ENCODE measurements around the gene NDUFAF5. TPM values are rescaled to one million over a fixed set of nuclear protein-coding genes. Genes with fewer than 3 reads are reported as not detected.

NDUFAF5 gene
- polyA plus RNA-seq, 1 experiment = 6.3 TPM

DNA sequence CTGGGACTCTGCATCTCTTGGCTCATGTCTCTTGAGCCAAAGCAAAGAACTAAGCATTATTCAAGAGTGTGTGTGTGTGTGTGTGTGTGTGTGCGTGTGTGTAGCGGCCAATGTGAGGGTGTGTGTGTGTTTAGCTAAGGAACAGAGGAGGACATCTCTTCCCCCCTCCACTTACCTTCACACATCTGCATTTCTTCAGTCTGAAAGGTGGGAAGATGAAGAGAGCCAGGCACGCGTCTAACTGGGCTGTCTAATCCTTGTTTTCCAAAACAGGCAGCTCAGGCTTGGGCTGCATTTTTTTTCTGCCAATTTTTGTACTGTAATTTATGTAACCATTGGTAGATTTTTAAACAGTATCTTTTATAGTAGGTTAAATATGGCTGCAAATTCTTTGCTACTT is 59.5 kb downstream of the NDUFAF5 start:
- H3K27me3 ChIP-seq (ENCODE audit: control insufficient read depth, insufficient read depth, low read length) = no peaks in the 10 kb centered on the region
- CTCF ChIA-PET = no interaction called here
- no peak for DNase-seq (ENCODE audit: low read depth)
- POLR2A ChIA-PET = no interaction called here
- no peaks in the 10 kb centered on the region for H3K36me3 ChIP-seq (ENCODE audit: control insufficient read depth, insufficient read depth, low read length)
- no peak overlapping the region for H3K4me3 ChIP-seq (ENCODE audit: low read depth, low read length)
- TF ChIP-seq, protein P1, sequence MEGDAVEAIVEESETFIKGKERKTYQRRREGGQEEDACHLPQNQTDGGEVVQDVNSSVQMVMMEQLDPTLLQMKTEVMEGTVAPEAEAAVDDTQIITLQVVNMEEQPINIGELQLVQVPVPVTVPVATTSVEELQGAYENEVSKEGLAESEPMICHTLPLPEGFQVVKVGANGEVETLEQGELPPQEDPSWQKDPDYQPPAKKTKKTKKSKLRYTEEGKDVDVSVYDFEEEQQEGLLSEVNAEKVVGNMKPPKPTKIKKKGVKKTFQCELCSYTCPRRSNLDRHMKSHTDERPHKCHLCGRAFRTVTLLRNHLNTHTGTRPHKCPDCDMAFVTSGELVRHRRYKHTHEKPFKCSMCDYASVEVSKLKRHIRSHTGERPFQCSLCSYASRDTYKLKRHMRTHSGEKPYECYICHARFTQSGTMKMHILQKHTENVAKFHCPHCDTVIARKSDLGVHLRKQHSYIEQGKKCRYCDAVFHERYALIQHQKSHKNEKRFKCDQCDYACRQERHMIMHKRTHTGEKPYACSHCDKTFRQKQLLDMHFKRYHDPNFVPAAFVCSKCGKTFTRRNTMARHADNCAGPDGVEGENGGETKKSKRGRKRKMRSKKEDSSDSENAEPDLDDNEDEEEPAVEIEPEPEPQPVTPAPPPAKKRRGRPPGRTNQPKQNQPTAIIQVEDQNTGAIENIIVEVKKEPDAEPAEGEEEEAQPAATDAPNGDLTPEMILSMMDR (IDR thresholded peaks at IDR 0.05; ENCODE audit: insufficient read depth, low read depth, low read length) = no peak

DNA sequence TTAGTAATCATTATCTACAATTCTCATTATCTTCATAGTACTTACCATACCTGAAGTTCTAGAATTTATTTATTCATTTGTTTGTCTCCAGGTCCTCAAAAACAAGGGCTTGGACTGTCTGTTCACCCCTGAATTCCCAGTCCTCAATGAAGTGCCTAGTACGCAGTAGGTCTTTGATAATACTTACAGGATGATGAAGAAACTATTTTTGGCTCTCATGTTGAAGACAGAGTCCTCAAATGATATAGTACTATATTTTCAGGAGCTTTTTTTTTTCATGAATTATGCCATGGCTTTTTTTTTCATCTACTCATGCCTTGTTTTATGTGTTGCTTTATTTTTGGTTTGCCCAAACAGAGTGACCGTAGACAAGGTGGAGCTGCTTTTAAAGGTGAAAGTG is 66.5 kb downstream of the NDUFAF5 start:
- no peak for DNase-seq (ENCODE audit: low read depth)
- H3K4me3 ChIP-seq (ENCODE audit: low read depth, low read length) = no peak overlapping the region
- TF ChIP-seq, protein P1 (IDR thresholded peaks at IDR 0.05; ENCODE audit: insufficient read depth, low read depth, low read length) = no peak
- no peaks in the 10 kb centered on the region for H3K36me3 ChIP-seq (ENCODE audit: control insufficient read depth, insufficient read depth, low read length)
- ChIA-PET POLR2A (interaction anchor here (1.3 kb wide), 1 partner anchor 14 kb away, joined by 4 read pairs; no protein-coding TSS in a partner anchor), CTCF (interaction anchor here (0.9 to 1.8 kb wide), 2 partner anchors 20 to 29 kb away, joined by 3 to 4 read pairs; no protein-coding TSS in a partner anchor)
- no peaks in the 10 kb centered on the region for H3K27me3 ChIP-seq (ENCODE audit: control insufficient read depth, insufficient read depth, low read length)

DNA sequence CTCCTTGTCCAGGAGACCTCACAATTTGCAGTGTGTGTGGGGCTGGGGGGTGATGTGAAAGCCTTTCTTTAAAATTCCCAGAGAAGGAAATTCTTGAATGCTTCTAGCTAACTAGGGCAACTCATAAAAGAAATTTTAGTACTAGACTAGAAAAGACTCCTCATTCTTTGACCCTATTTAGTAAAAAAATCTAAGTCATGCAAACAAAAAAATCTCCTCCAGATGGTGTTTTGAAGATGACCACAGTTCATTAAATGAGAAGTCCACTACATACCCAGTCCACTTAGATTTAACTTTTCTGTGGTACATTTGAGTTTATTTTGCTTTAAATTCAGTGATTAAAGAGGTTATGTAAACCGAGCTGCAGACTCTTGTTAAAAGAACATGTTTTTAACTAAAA is 67.5 kb downstream of the NDUFAF5 start:
- CTCF ChIA-PET = interaction anchor here (1.3 to 1.8 kb wide), 3 partner anchors 13 to 33 kb away, joined by 4 to 5 read pairs (median 4); no protein-coding TSS in a partner anchor
- POLR2A ChIA-PET = interaction anchor here (0.6 to 1.3 kb wide), 4 partner anchors 11 to 508 kb away, joined by 3 to 4 read pairs (median 4); no protein-coding TSS in a partner anchor
- Histone ChIP-seq H3K4me3 (ENCODE audit: low read depth, low read length) (no peak overlapping the region), H3K27me3 (ENCODE audit: control insufficient read depth, insufficient read depth, low read length) (no peaks in the 10 kb centered on the region), H3K36me3 (ENCODE audit: control insufficient read depth, insufficient read depth, low read length) (no peaks in the 10 kb centered on the region)
- TF ChIP-seq, protein P1 (IDR thresholded peaks at IDR 0.05; ENCODE audit: insufficient read depth, low read depth, low read length) = no peak
- DNase-seq (ENCODE audit: low read depth) = peak; percentile 95

DNA sequence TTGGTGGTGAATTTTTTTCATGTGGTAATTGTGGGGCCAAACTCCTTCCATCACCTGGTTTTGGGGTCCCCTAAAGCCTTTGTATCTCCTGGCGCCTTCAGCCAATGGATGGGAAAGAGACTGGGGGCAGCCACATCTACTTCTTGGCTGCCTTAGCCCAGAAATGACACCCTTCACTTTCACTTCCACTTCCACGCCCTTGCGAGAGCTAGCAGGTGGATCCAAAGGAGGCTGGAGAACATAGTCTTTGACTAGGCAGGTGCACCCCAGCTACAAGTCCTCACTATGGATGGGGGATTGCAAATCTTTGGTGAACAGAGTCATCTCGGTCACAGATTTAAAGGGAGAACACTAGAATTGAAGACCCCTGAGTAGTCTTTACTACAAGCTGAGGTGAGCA is 70.8 kb downstream of the NDUFAF5 start:
- no peak overlapping the region for H3K4me3 ChIP-seq (ENCODE audit: low read depth, low read length)
- no peaks in the 10 kb centered on the region for H3K27me3 ChIP-seq (ENCODE audit: control insufficient read depth, insufficient read depth, low read length)
- CTCF ChIA-PET = interaction anchor here (1.4 to 1.6 kb wide), 2 partner anchors 29 to 35 kb away, joined by 3 read pairs; no protein-coding TSS in a partner anchor
- DNase-seq (ENCODE audit: low read depth) = no peak
- TF ChIP-seq, protein P1 (IDR thresholded peaks at IDR 0.05; ENCODE audit: insufficient read depth, low read depth, low read length) = no peak
- no peaks in the 10 kb centered on the region for H3K36me3 ChIP-seq (ENCODE audit: control insufficient read depth, insufficient read depth, low read length)
- POLR2A ChIA-PET = no interaction called here

DNA sequence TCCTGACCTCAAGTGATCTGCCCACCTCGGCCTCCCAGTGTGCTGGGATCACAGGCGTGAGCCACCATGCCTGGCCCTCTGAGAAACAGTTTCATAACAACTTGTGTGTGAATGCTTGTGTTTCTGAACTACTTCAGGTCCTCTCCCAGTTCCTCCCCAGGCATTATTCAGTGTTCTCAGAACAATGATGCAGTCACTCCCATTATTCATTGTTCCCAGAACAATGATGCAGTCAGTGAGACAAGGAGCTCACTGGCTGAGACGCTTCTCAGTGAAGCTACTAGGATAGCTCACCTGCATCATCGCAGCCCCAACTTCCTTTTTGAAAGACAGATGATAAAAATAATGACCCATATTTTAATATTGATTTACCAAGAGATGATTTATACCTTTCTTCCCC is 71.5 kb downstream of the NDUFAF5 start:
- no peaks in the 10 kb centered on the region for H3K27me3 ChIP-seq (ENCODE audit: control insufficient read depth, insufficient read depth, low read length)

More for the DNA sequence above, 71.5 kb downstream of the NDUFAF5 start:
- Histone ChIP-seq H3K4me3 (ENCODE audit: low read depth, low read length) (no peak overlapping the region), H3K36me3 (ENCODE audit: control insufficient read depth, insufficient read depth, low read length) (no peaks in the 10 kb centered on the region)
- no peak for DNase-seq (ENCODE audit: low read depth)
- POLR2A ChIA-PET = no interaction called here
- TF ChIP-seq, protein P1 (IDR thresholded peaks at IDR 0.05; ENCODE audit: insufficient read depth, low read depth, low read length) = no peak
- CTCF ChIA-PET = interaction anchor here (0.5 to 1.6 kb wide), 5 partner anchors 17 to 277 kb away, joined by 3 to 4 read pairs (median 3); no protein-coding TSS in a partner anchor

Measured in BJ (cell line).